ENCODE data around the gene ALAS1.

DNA sequence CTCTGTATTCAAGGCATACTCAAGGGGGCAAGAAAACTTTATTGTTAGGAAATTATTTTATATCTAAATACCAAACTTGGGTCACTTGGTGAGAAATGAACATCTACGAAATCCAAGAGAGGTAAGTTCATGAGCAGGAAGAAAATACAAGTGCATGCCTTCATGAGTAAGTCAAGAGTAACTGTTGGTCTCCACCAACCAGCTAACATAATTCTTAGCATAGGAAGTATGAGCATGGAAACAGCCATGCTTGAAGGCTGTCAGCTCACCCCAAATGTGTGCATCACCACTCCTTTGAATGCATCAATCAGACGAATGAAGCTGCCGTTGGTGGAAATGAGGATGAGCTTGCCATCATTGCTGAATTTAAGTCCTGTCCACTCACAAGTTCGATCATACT, 61.5 kb downstream of the ALAS1 start:
- TF ChIP-seq, protein P1, sequence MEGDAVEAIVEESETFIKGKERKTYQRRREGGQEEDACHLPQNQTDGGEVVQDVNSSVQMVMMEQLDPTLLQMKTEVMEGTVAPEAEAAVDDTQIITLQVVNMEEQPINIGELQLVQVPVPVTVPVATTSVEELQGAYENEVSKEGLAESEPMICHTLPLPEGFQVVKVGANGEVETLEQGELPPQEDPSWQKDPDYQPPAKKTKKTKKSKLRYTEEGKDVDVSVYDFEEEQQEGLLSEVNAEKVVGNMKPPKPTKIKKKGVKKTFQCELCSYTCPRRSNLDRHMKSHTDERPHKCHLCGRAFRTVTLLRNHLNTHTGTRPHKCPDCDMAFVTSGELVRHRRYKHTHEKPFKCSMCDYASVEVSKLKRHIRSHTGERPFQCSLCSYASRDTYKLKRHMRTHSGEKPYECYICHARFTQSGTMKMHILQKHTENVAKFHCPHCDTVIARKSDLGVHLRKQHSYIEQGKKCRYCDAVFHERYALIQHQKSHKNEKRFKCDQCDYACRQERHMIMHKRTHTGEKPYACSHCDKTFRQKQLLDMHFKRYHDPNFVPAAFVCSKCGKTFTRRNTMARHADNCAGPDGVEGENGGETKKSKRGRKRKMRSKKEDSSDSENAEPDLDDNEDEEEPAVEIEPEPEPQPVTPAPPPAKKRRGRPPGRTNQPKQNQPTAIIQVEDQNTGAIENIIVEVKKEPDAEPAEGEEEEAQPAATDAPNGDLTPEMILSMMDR (IDR thresholded peaks at IDR 0.05; ENCODE audit: low read length), result no peak
- TF ChIP-seq EZH2 (IDR thresholded peaks at IDR 0.05; ENCODE audit: borderline replicate concordance, low read length), result no peak
